B cell (primary cell): ENCODE results near the gene BICDL1. TPM values are rescaled to one million over a fixed set of nuclear protein-coding genes. Genes with fewer than 3 reads are reported as not detected.

Experiments
- ATAC-seq: fragments of 200-7000 bp; cut with Tn5 transposase; one replicate; pipeline ENCODE4 v1.10.0; 2021; ENCODE audit warnings: low read depth, mild to moderate bottlenecking, moderate number of reproducible peaks, moderate library complexity
- CTCF ChIA-PET: fragments of 350-600 bp; sonication (Branson Sonifier 250); formaldehyde crosslinking; loops from one replicate; lab custom pipeline; 2021; ENCODE audit warnings: antibody characterized with exemption, inconsistent platforms; lab: Charles Lee
- POLR2A ChIA-PET: fragments of 350-600 bp; sonication (Branson Sonifier 250); formaldehyde crosslinking; loops from one replicate; lab custom pipeline; 2021; ENCODE audit warnings: antibody characterized with exemption; lab: Charles Lee
- DNase-seq: peaks from one replicate; pipeline ENCODE4 v3.0.0; 2013
- H2AFZ ChIP-seq: 2 replicates; pipeline ENCODE4 v1.6.1; 2012; ENCODE audit warnings: mild to moderate bottlenecking, low read depth, low read length; ENCODE audit not compliant: insufficient read depth, poor library complexity, severe bottlenecking
- H3K27ac ChIP-seq, 2 donors: 1 replicate in 1 of 2; 2 replicates in 1 of 2; pipeline ENCODE4 v1.5.1; 2012 to 2013; ENCODE audit warnings: low read length in 2 of 2, mild to moderate bottlenecking in 2 of 2, moderate library complexity in 1 of 2
- H3K27me3 ChIP-seq, 4 experiments: fragments of 200-600 bp in 1 of 4; sonication (generic) in 1 of 4; replicated peaks in 1 of 4; 1 replicate in 2 of 4; 2 replicates in 2 of 4; pipeline versions ENCODE4 v1.6.1 to v1.7.0; 2013 to 2016; ENCODE audit warnings: low read length in 3 of 4, mild to moderate bottlenecking in 2 of 4, mixed read lengths in 1 of 4, moderate library complexity in 1 of 4; ENCODE audit not compliant: insufficient read depth in 4 of 4, control insufficient read depth in 3 of 4; ENCODE audit errors: control extremely low read depth in 1 of 4
- H3K36me3 ChIP-seq, 2 experiments: replicated peaks in 1 of 2; 1 replicate in 1 of 2; 2 replicates in 1 of 2; pipeline versions ENCODE4 v1.6.1 to v1.7.1; 2013; ENCODE audit warnings: low read length in 1 of 2; ENCODE audit not compliant: insufficient read depth in 2 of 2, control insufficient read depth in 1 of 2; ENCODE audit errors: control extremely low read depth in 1 of 2, extremely low read depth in 1 of 2
- H3K4me1 ChIP-seq, 2 donors: fragments of 200-600 bp in 1 of 2; sonication (generic) in 1 of 2; 1 replicate in 1 of 2; 2 replicates in 1 of 2; pipeline versions ENCODE4 v1.5.1 to v1.6.1; 2013 to 2017; ENCODE audit warnings: low read length in 2 of 2; ENCODE audit not compliant: control insufficient read depth in 2 of 2, insufficient read depth in 2 of 2
- H3K4me2 ChIP-seq: replicated peaks from 2 replicates; pipeline ENCODE3; 2012; ENCODE audit warnings: mild to moderate bottlenecking, low read depth, low read length; ENCODE audit not compliant: poor library complexity, severe bottlenecking
- H3K4me3 ChIP-seq, 5 experiments: fragments of 200-600 bp in 1 of 5; sonication (generic) in 1 of 5; 1 replicate in 3 of 5; 2 replicates in 2 of 5; pipeline versions ENCODE4 v1.5.1 to v1.7.0; 2011 to 2016; ENCODE audit warnings: low read length in 4 of 5, mild to moderate bottlenecking in 4 of 5, low read depth in 2 of 5, control low read depth in 1 of 5, moderate library complexity in 1 of 5; ENCODE audit not compliant: insufficient read depth in 1 of 5; ENCODE audit errors: control extremely low read depth in 1 of 5, extremely low read depth in 1 of 5
- H3K79me2 ChIP-seq: fragments of 200-600 bp; sonication (generic); one replicate; pipeline ENCODE4 v1.6.0; 2016; ENCODE audit warnings: low read length; ENCODE audit not compliant: control insufficient read depth, insufficient read depth
- H3K9ac ChIP-seq: fragments of 200-600 bp; sonication (generic); 2 replicates; pipeline ENCODE4 v1.6.1; 2017; ENCODE audit warnings: mild to moderate bottlenecking, low read length, moderate library complexity
- H3K9me3 ChIP-seq, 3 donors: one replicate each; pipeline versions ENCODE4 v1.6.1 to v1.7.1; 2013; ENCODE audit warnings: low read length in 2 of 3; ENCODE audit not compliant: control insufficient read depth in 2 of 3, insufficient read depth in 1 of 3; ENCODE audit errors: control extremely low read depth in 1 of 3
- H4K20me1 ChIP-seq: 2 replicates; pipeline ENCODE4 v1.6.0; 2012; ENCODE audit warnings: mild to moderate bottlenecking, low read length; ENCODE audit not compliant: insufficient read depth, control insufficient read depth, poor library complexity, severe bottlenecking
- H3K27ac Mint-ChIP-seq: one replicate; pipeline ENCODE4 v1.8.0; 2021; ENCODE audit warnings: mixed read lengths
- H3K27me3 Mint-ChIP-seq: one replicate; pipeline ENCODE4 v1.8.0; 2021; ENCODE audit warnings: mixed read lengths
- H3K4me1 Mint-ChIP-seq: one replicate; pipeline ENCODE4 v1.8.0; 2021; ENCODE audit warnings: mixed read lengths
- H3K4me3 Mint-ChIP-seq: one replicate; pipeline ENCODE4 v1.8.0; 2021; ENCODE audit warnings: mixed read lengths
- H3K9me3 Mint-ChIP-seq: one replicate; pipeline ENCODE4 v1.8.0; 2022; ENCODE audit warnings: mixed read lengths; ENCODE audit not compliant: insufficient read depth
- CTCF ChIP-seq: fragments of 200-600 bp; IDR thresholded peaks from one replicate; pipeline ENCODE4 v1.8.0; 2022; ENCODE audit warnings: antibody characterized with exemption, mild to moderate bottlenecking
- EZH2 ChIP-seq: IDR thresholded peaks from 2 replicates; pipeline ENCODE4 v1.6.1; 2012; ENCODE audit warnings: borderline replicate concordance, low read depth, mild to moderate bottlenecking, moderate library complexity, low read length; ENCODE audit not compliant: insufficient read depth, poor library complexity, severe bottlenecking
- WGBS: methylation state at CpG from one replicate; pipeline ENCODE4 v1.1.5; 2013; ENCODE audit warnings: missing lambda C conversion rate; ENCODE audit not compliant: insufficient coverage; 5-methylcytosine and 5-hydroxymethylcytosine counted together
- intact Hi-C: fragments of 100-400 bp; cut with micrococcal nuclease; formaldehyde crosslinking; loops from one replicate; pipeline ENCODE4 v1.10.0; 2022
- polyA plus RNA-seq: library from polyadenylated mRNA; depleted of rRNA; stranded (reverse); fragments of >200 nt; gene quantifications from 2 replicates; pipeline ENCODE4 v1.2.3, GENCODE V29; 2012
- total RNA-seq, 2 donors: library from RNA; stranded (reverse); fragments of 120-200 nt in 1 of 2; gene quantifications; 1 replicate in 1 of 2; 2 replicates in 1 of 2; pipeline versions ENCODE4 v1.2.3 to v1.2.4, GENCODE V29; 2013 to 2022

The BICDL1 gene
- total and polyA plus RNA-seq, 2 donors (not counting 1 experiment from before 2014, with no cell fraction given): 15.6 to 41.5 TPM

- Histone ChIP-seq H3K27ac (no peak overlapping the region), H3K79me2 (no peaks in the 10 kb centered on the region), H3K9ac (no peak overlapping the region), H3K4me1 (no peaks in the 10 kb centered on the region), H4K20me1 (no peaks in the 10 kb centered on the region), H3K36me3 (no peaks in the 10 kb centered on the region), H3K4me3 (no peak overlapping the region), H3K9me3 (no peaks in the 10 kb centered on the region), H3K4me2 (no peak overlapping the region), H3K27me3 (no peaks in the 10 kb centered on the region), H2AFZ (no peak overlapping the region)
- H3K4me1 Mint-ChIP-seq: no peaks in the 10 kb centered on the region
- WGBS: 44% methylated on average over 1 of the region's 6 CpGs
- ATAC-seq (no peak), DNase-seq (no peak)
- intact Hi-C loops: no loop called here
- POLR2A ChIA-PET: no interaction called here
- H3K9me3 Mint-ChIP-seq: no peaks in the 10 kb centered on the region
- no peak for TF ChIP-seq CTCF
- H3K4me3 Mint-ChIP-seq: no peak overlapping the region
- no peak overlapping the region for H3K27ac Mint-ChIP-seq
- CTCF ChIA-PET: no interaction called here
- H3K27me3 Mint-ChIP-seq: peaks cover 10% of the 10 kb centered on the region
Observed at GRCh38 chr12:119964123-119964522, 24.9 kb upstream of the BICDL1 start.

GRCh38 chr12:119964929-119965328, 24.1 kb upstream of the BICDL1 start:
- no peak overlapping the region for H3K9ac ChIP-seq
- Mint-ChIP-seq H3K4me3 (no peak overlapping the region), H3K27me3 (peaks cover 13% of the 10 kb centered on the region), H3K4me1 (no peaks in the 10 kb centered on the region), H3K27ac (no peak overlapping the region), H3K9me3 (no peaks in the 10 kb centered on the region)
- TF ChIP-seq CTCF (no peak), EZH2 (no peak)
- H2AFZ ChIP-seq: no peak overlapping the region
- H3K9me3 ChIP-seq: no peaks in the 10 kb centered on the region
- no peaks in the 10 kb centered on the region for H3K27me3 ChIP-seq
- ATAC-seq: no peak
- H3K4me3 ChIP-seq: no peak overlapping the region
- no peak for DNase-seq
- intact Hi-C loops: no loop called here
- H3K79me2 ChIP-seq: no peaks in the 10 kb centered on the region
- H3K27ac ChIP-seq: no peak overlapping the region
- 100% methylated on average over 2 of the region's 6 CpGs for WGBS
- no peaks in the 10 kb centered on the region for H4K20me1 ChIP-seq
- no peaks in the 10 kb centered on the region for H3K36me3 ChIP-seq
- H3K4me1 ChIP-seq: no peaks in the 10 kb centered on the region
- no peak overlapping the region for H3K4me2 ChIP-seq
- ChIA-PET CTCF (no interaction called here), POLR2A (no interaction called here)
